Stimulated activated CD4-positive, alpha-beta T cell treated with anti-CD3 and anti-CD28 coated beads, Interleukin-4, amount 100 ng/mL, for 1 hour (primary cell): ENCODE measurements around the gene DUSP18.
"Not testable (repeated sequence)": the region's sequence is repeated elsewhere in the genome, so short reads cannot be mapped to it uniquely, and the experiment has no call there.

Experiments used
- DNase-seq: peaks from one replicate; pipeline ENCODE4 v3.0.0-alpha.2; 2020

The DUSP18 gene

GRCh38 chr22:30667494-30668385, at the start of gene DUSP18:
Gene DUSP18, minus strand, starts transcription at chr22:30667875. Its CDS starts 3,872 bp downstream, at chr22:30664003.
- DNase-seq = peak; percentile 93

GRCh38 chr22:30714062-30714461, 46.4 kb upstream of the DUSP18 start:
- DNase-seq = no peak

GRCh38 chr22:30712094-30712493, 44.4 kb upstream of the DUSP18 start:
- no peak for DNase-seq

- DNase-seq = peak; percentile 42
Measured at GRCh38 chr22:30709980-30710379, 42.3 kb upstream of the DUSP18 start.

GRCh38 chr22:30705710-30706651, 38.3 kb upstream of the DUSP18 start:
- no peak for DNase-seq

DNA sequence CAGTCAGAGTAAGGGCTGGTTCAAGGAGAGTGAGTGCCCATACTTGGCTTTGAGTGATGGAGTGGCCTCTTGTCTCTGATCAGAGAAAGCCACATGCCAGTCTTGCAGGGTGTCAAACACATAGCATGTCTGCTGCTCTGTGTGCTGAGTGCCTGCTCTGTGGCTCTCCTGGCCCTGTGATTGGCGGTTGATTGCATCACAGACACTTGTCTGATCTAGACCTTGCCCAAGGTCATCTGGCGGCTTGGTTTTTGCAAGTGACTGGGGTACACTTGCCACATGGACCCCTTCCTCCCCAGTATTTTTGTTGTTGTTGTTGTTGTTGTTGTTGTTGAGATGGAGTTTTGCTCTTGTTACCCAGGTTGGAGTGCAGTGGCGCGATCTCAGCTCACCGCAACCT, 37.3 kb upstream of the DUSP18 start:
- no peak for DNase-seq

GRCh38 chr22:30702856-30703255, 35.2 kb upstream of the DUSP18 start:
- no peak for DNase-seq

- no peak for DNase-seq
Measured at GRCh38 chr22:30701872-30702271, 34.2 kb upstream of the DUSP18 start.

DNA sequence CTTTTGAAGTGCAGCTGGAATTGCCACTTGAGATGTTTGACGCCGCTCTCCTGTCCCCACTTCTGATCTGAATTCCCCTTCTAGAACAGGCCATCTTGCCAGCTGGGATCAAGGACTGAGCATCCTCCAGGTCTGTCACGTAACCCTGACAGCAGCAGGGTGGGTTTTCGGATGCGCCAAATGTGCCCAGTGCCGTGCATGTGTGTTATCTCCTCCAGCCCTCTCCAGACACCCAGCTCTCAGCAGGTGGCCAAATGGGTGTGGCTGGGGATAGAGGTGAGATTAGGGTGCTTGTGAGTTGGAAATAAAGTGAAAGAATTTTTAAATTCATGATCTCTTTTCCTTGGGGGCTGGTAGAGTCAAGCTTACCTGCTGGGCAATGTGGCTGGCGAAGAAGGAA, 30.3 kb upstream of the DUSP18 start:
- DNase-seq = no peak

GRCh38 chr22:30695871-30696655, 28.4 kb upstream of the DUSP18 start:
- DNase-seq = no peak

- no peak for DNase-seq
Measured at GRCh38 chr22:30695351-30695851, 27.7 kb upstream of the DUSP18 start.

GRCh38 chr22:30694640-30695350, 27.1 kb upstream of the DUSP18 start, which contains the start of gene OSBP2:
Gene OSBP2, plus strand, starts transcription at chr22:30694874. Its CDS starts 36 bp downstream, at chr22:30694910.
- peak; percentile 39 for DNase-seq

GRCh38 chr22:30694171-30694639, 26.5 kb upstream of the DUSP18 start:
- peak; percentile 66 for DNase-seq

- DNase-seq = no peak
Measured at GRCh38 chr22:30691204-30691603, 23.5 kb upstream of the DUSP18 start.

GRCh38 chr22:30689622-30690021, 21.9 kb upstream of the DUSP18 start:
- no peak for DNase-seq

GRCh38 chr22:30687358-30687757, 19.7 kb upstream of the DUSP18 start:
- no peak for DNase-seq

DNA sequence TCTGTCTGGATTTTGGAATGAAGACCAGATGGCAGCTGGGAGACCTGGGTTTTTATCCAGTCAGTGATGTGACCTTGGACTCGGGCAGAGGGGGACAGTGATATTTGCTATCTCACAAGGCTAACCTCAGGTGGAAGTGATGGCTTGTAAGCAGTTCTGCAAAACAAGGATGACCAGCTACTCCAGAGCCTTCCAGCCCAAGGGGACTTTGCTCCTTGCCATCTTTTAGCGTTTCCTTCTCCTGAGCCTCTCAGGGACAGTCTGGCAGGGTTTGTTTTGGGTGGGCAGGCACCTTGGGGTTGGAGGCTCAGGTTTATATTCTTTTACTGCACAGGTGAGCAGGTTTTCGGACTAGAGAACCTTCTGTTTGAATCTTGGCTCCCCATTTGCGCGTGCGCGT, 17.5 kb upstream of the DUSP18 start:
- no peak for DNase-seq

- DNase-seq = no peak
Measured at GRCh38 chr22:30681831-30682230, 14.2 kb upstream of the DUSP18 start.

GRCh38 chr22:30680991-30681770, 13.5 kb upstream of the DUSP18 start:
- no peak for DNase-seq

DNA sequence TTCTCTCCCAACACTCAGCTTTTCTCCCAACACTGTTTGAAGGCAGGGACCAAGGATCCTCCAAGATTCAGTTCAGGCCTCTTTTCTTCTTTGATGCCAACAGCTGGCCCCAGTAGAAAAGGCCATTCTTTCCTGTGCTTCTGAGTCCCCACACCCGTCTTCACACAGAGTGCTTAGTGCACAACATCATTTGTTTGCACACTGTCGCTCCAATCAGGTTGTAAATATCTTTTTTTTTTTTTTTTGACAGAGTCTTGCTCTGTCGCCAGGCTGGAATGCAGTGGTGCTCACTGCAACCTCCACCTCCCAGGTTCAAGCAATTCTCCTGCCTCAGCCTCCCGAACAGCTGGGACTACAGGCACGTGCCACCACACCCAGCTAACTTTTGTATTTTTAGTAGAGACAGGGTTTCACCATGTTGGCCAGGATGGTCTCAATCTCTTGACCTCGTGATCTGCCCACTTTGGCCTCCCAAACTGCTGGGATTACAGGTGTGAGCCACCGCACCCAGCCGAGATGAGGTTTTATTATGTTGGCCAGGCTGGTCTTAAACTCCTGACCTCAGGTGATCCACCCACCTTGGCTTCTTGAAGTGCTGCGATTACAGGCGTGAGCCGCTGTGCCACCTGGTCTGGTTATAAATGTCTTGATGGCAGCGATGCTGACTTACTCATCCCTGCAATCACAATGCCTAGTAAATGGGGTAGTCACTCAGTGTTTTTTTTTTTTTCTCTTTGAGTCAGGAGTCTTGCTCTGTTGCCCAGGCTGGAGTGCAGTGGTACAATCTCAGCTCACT, 12.4 kb upstream of the DUSP18 start:
- not testable (repeated sequence) for DNase-seq
